AG04450 (cell line): Measurements from ENCODE around the gene LRRK2. TPM values are rescaled to one million over a fixed set of nuclear protein-coding genes. Genes with fewer than 3 reads are reported as not detected.

Source experiments
- CTCF ChIA-PET: fragments of 300-600, 350-600 bp; formaldehyde crosslinking; extraction: SDS; loops from one replicate; lab custom pipeline; 2022; ENCODE audit warnings: antibody characterized with exemption, inconsistent platforms; lab: Charles Lee
- POLR2A ChIA-PET: fragments of 350-600 bp; formaldehyde crosslinking; extraction: SDS; loops from one replicate; lab custom pipeline; 2021; ENCODE audit warnings: antibody characterized with exemption, inconsistent platforms; lab: Yijun Ruan, JAX
- DNase-seq: peaks from one replicate; pipeline ENCODE4 v3.0.0-alpha.2; 2011; ENCODE audit warnings: low read depth, low spot score
- H3K27ac ChIP-seq: one replicate; pipeline ENCODE4 v1.5.1; 2012; ENCODE audit warnings: low read depth, low read length, control low read depth
- H3K27me3 ChIP-seq: one replicate; pipeline ENCODE4 v1.6.0; 2012; ENCODE audit warnings: low read length; ENCODE audit not compliant: control insufficient read depth, insufficient read depth
- H3K4me3 ChIP-seq: 2 replicates; pipeline ENCODE4 v1.5.1; 2011; ENCODE audit warnings: mild to moderate bottlenecking, low read depth, low read length, control low read depth
- H3K9me3 ChIP-seq: 2 replicates; pipeline ENCODE4 v1.5.1; 2012; ENCODE audit warnings: low read length; ENCODE audit not compliant: control insufficient read depth, insufficient read depth
- polyA plus RNA-seq: library from polyadenylated mRNA; depleted of rRNA; stranded (reverse); fragments of >200 nt; gene quantifications from 2 replicates; pipeline ENCODE4 v1.2.3, GENCODE V29; 2011
- TF ChIP-seq, protein P1 (sequence below): IDR thresholded peaks from 2 replicates; pipeline ENCODE4 v1.5.1; 2011; ENCODE audit warnings: low read depth, low read length, control low read depth, inconsistent platforms

Gene LRRK2
- polyA plus RNA-seq, 1 experiment = 2.6 TPM

- Histone ChIP-seq H3K4me3 (no peak overlapping the region), H3K9me3 (no peaks in the 10 kb centered on the region), H3K27ac (no peak overlapping the region), H3K27me3 (no peaks in the 10 kb centered on the region)
- TF ChIP-seq, protein P1, sequence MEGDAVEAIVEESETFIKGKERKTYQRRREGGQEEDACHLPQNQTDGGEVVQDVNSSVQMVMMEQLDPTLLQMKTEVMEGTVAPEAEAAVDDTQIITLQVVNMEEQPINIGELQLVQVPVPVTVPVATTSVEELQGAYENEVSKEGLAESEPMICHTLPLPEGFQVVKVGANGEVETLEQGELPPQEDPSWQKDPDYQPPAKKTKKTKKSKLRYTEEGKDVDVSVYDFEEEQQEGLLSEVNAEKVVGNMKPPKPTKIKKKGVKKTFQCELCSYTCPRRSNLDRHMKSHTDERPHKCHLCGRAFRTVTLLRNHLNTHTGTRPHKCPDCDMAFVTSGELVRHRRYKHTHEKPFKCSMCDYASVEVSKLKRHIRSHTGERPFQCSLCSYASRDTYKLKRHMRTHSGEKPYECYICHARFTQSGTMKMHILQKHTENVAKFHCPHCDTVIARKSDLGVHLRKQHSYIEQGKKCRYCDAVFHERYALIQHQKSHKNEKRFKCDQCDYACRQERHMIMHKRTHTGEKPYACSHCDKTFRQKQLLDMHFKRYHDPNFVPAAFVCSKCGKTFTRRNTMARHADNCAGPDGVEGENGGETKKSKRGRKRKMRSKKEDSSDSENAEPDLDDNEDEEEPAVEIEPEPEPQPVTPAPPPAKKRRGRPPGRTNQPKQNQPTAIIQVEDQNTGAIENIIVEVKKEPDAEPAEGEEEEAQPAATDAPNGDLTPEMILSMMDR = no peak
- ChIA-PET CTCF (no interaction called here), POLR2A (no interaction called here)
- DNase-seq = no peak
These were observed 85.4 kb downstream of the LRRK2 start for GRCh38 chr12:40310211-40310610.

DNA sequence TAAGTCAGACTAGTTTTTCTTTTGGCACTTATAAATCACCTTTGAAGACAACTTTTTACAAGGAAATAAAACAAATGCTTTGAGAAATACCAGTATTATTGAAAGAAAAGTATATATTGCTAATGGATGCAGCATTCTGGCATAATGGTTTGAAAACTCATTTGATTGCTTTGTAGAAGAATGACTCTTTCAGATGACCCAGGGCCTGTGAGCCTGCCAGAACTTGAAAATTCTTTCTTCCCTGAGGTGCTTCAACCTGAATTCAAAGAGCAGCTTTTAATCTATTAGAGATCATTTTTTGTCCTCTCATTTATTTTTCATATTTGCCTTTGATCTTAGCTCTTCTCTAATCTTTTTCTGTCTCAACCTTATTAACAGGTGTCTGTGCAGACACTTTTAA lies 87.4 kb downstream of the LRRK2 start:
- DNase-seq = no peak
- Histone ChIP-seq H3K4me3 (no peak overlapping the region), H3K27ac (no peak overlapping the region), H3K9me3 (no peaks in the 10 kb centered on the region), H3K27me3 (no peaks in the 10 kb centered on the region)
- CTCF ChIA-PET = interaction anchor here (0.9 kb wide), 1 partner anchor 159 kb away, joined by 3 read pairs; no protein-coding TSS in a partner anchor
- TF ChIP-seq, protein P1 = no peak
- POLR2A ChIA-PET = no interaction called here

DNA sequence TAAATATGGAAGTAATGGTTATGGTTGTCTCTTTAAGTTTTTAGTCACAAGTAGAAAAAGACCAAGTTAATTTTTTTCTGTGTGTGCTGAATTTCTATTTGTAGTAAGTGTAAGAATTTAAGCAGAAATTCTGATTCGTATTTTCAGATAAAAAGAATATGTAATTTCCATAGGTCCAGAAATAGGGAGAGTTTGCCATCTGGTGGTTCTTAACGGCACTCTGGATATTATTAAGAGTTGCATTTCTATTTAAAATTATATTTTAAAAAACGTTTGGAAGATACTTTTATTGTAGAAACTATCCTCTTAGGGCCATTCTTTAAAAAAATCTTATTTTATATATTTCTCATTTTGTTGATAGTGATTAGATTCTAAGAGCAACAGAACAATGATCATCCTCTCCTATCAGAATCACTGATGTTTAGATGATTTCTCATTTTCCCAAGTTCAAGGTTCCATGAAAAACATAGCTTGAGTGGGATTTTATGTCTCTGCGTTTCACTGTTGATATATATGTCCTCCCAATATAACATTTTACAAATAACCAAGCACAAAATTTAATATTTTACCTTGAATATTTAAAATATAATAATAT lies 88.3 kb downstream of the LRRK2 start:
- POLR2A ChIA-PET = no interaction called here
- H3K27ac ChIP-seq = no peak overlapping the region
- no peaks in the 10 kb centered on the region for H3K27me3 ChIP-seq
- no peak overlapping the region for H3K4me3 ChIP-seq
- CTCF ChIA-PET = interaction anchor here (0.6 to 2.6 kb wide), 9 partner anchors 10 to 532 kb away, joined by 3 to 28 read pairs (median 3); no protein-coding TSS in a partner anchor
- no peaks in the 10 kb centered on the region for H3K9me3 ChIP-seq
- DNase-seq = no peak
- TF ChIP-seq, protein P1 = peak; percentile 53

DNA sequence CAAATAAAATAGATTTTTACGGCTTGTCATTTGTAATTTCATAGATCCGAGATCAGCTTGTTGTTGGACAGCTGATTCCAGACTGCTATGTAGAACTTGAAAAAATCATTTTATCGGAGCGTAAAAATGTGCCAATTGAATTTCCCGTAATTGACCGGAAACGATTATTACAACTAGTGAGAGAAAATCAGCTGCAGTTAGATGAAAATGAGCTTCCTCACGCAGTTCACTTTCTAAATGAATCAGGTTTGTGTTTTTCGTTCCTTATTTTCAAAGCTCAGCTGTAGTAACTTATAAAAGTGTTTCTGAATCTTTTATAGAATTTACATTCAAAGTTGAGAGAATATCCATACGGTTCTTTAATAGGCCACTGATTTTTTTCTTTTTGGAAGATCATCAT lies 89.1 kb downstream of the LRRK2 start:
- Histone ChIP-seq H3K4me3 (no peak overlapping the region), H3K27ac (no peak overlapping the region), H3K9me3 (no peaks in the 10 kb centered on the region), H3K27me3 (no peaks in the 10 kb centered on the region)
- ChIA-PET CTCF (interaction anchor here (0.6 to 2.6 kb wide), 9 partner anchors 10 to 533 kb away, joined by 3 to 28 read pairs (median 3); no protein-coding TSS in a partner anchor), POLR2A (no interaction called here)
- TF ChIP-seq, protein P1 = no peak
- DNase-seq = no peak

DNA sequence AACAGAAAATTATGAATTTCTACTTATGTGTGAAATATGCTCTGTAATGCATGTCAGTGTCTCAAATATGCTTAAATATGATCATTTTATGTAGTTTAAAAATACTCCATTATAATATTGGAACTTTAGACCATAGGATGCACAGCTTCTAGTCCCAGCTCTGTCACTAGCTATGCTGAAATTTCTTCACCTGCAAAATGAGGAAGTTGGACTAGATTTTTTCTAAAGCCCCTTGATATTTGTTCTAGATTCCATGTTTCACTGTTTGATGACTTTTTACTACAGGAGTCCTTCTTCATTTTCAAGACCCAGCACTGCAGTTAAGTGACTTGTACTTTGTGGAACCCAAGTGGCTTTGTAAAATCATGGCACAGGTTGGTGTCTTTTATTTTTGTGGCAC lies 90.1 kb downstream of the LRRK2 start:
- no peak for DNase-seq
- H3K27ac ChIP-seq = no peak overlapping the region
- TF ChIP-seq, protein P1 = no peak
- H3K4me3 ChIP-seq = no peak overlapping the region
- no peaks in the 10 kb centered on the region for H3K27me3 ChIP-seq
- H3K9me3 ChIP-seq = no peaks in the 10 kb centered on the region
- ChIA-PET POLR2A (no interaction called here), CTCF (interaction anchor here (0.5 to 2.6 kb wide), 5 partner anchors 12 to 304 kb away, joined by 3 to 28 read pairs (median 3); no protein-coding TSS in a partner anchor)
